Measurements from ENCODE around the gene SLC7A6.

DNA sequence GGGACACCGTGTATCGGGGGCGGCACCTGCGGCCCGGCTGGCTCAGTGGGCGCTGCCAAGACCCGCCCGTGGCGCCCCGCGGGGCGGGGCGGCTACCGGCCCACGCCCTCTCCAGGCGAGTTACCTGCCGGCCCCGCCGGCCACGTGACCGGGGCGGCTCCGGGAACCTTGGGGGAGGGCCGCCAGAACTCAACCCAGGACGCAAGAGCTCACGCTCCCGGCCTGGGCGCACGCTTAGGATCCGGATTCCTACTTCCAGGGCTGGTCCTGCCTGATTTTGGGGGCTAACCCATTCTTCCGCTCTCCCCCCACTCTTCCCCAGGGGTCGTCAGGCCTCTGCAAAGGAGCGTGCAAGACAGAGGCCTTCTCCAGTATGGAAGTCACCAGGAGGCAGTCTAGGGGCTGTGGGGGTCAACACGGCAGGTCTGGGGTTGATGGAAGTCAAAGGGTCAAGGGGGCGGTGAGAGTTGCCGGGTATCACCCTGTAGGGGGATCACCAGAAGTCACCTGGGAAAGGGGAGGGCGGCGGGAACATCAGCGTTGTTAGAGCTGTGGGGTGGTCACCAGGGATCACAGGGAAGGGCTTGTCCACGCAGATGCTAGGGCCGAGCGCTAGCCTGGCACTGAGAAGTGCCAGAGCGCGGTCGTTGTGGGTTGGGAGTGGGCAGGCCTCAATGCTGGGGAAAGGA lies 28.0 kb upstream of the SLC7A6 start:
- TF ChIP-seq, protein P1, sequence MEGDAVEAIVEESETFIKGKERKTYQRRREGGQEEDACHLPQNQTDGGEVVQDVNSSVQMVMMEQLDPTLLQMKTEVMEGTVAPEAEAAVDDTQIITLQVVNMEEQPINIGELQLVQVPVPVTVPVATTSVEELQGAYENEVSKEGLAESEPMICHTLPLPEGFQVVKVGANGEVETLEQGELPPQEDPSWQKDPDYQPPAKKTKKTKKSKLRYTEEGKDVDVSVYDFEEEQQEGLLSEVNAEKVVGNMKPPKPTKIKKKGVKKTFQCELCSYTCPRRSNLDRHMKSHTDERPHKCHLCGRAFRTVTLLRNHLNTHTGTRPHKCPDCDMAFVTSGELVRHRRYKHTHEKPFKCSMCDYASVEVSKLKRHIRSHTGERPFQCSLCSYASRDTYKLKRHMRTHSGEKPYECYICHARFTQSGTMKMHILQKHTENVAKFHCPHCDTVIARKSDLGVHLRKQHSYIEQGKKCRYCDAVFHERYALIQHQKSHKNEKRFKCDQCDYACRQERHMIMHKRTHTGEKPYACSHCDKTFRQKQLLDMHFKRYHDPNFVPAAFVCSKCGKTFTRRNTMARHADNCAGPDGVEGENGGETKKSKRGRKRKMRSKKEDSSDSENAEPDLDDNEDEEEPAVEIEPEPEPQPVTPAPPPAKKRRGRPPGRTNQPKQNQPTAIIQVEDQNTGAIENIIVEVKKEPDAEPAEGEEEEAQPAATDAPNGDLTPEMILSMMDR (IDR thresholded peaks at IDR 0.05) = no peak
- no peak for TF ChIP-seq ZFX (IDR thresholded peaks at IDR 0.05; ENCODE audit: borderline replicate concordance)
